ENCODE measurements around the gene PIK3CD.

DNA sequence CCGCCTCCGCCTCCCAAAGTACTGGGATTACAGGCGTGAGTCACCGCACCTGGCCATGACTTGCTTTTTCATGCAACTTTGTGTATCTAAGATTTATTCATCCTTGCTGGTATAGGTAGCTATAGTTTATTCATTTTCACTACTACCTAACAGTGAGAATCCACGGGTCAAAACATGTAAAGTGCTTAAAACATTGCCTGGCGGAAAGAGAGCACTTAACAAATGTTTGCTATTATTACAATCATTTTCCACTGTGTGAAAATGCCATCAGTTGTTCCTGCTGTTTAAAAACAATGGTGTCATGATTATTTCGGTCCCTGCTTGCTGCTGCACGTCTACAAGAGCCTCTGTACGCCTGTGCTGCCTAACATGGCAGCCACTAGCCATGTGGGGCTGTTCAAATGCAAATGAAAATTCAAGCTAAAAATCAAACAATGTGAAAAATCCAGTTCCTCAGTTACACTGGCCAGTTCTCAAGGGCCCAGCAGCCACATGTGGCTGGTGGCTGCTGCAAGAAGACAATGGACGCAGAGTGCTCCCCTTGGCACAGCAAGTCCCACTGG, 107.1 kb downstream of the PIK3CD start:
- no peak for TF ChIP-seq EZH2 (IDR thresholded peaks at IDR 0.05; ENCODE audit: borderline replicate concordance, low read depth, low read length, severe bottlenecking)
- TF ChIP-seq MYC (IDR thresholded peaks at IDR 0.05; ENCODE audit: low read depth, low read length), result no peak
- no peak for TF ChIP-seq POLR2AphosphoS5 (IDR thresholded peaks at IDR 0.05; ENCODE audit: insufficient read depth, low read depth, low read length)
- TF ChIP-seq CTCF (IDR thresholded peaks at IDR 0.05; ENCODE audit: extremely low read depth in 1 of 2, insufficient read depth in 1 of 2, low read depth in 1 of 2, low read length in 2 of 2), result no peak
- no peak for TF ChIP-seq POLR2A (IDR thresholded peaks at IDR 0.05; ENCODE audit: low read depth, low read length)
- TF ChIP-seq, protein P1, sequence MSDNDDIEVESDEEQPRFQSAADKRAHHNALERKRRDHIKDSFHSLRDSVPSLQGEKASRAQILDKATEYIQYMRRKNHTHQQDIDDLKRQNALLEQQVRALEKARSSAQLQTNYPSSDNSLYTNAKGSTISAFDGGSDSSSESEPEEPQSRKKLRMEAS (IDR thresholded peaks at IDR 0.05; ENCODE audit: insufficient read depth, insufficient read length), result no peak
- TF ChIP-seq JUN (IDR thresholded peaks at IDR 0.05; ENCODE audit: borderline replicate concordance, insufficient read depth, insufficient read length, low read depth), result no peak
